NCI-H146 (cell line): ENCODE measurements around the gene PDIA3.
A peak's percentile ranks its signal among the peaks of the same experiment; 100 is the strongest.
"Not testable (repeated sequence)": the region's sequence is repeated elsewhere in the genome, so short reads cannot be mapped to it uniquely, and the experiment has no call there.

ENCODE experiments used
- DNase-seq: peaks from one replicate; lab custom pipeline; 2025; lab: John Stamatoyannopoulos, UW

The PDIA3 gene

DNA sequence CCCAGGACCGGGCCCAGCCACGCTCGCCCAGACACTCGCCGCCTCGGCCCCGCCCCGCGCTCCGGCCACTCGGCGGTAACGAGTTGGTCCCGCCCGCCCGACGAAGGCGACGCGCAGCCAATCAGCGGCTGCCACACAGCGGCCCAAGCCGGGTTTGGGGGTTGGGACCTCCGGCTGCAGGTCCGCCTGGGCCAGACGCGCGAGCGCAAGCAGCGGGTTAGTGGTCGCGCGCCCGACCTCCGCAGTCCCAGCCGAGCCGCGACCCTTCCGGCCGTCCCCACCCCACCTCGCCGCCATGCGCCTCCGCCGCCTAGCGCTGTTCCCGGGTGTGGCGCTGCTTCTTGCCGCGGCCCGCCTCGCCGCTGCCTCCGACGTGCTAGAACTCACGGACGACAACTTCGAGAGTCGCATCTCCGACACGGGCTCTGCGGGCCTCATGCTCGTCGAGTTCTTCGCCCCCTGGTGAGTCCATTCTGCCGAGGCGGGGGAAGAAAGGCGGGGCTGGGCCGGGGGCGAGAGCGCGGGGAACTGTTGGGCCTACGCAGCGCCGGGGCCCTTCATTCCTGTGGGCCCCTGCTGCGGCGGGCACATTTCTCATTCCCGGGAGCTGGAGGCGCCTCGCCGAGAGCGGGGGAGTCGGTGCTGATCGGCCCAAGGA, at the start of gene PDIA3:
Gene PDIA3, plus strand, starts transcription at position 194 of the 658 bp plus-strand sequence. Its CDS starts 102 bp downstream, at position 296.
- peak; percentile 84 for DNase-seq

GRCh38 chr15:43702174-43702573, 44.1 kb upstream of the PDIA3 start:
- DNase-seq, result no peak

DNA sequence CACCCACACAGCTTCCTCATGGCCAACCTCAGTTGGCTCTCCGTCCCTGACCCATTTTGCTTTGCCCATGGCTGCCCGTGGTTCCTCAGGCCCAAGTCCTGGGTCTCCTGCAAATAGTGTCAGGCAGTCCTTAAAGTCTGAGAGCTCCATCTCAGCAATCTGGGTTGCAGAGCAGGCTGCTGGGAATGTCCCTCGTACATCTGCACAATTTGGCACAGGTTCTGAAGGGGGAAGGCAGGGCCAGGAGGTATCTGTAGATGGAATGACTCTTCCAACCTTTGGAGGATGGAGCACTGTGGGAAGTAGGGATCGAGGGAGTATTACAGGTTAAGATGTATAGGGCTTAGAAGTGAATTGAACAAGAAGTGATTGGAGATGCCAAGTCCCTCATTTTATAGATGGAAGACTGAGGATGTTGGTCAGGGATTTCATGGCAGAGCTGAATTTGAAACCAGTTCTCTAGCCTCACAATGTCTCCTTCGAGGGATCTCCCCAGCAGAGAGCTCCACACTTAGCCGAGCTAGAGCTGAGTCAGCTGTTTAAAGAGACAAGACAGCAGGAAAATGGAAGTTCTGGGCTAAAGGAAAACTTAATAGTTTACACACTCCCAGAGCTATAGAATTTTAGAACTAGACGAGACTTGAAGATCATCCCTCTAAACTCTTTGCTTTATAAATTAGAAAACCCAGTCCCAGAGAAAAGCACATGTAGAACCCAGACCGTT, 43.4 kb upstream of the PDIA3 start:
- no peak for DNase-seq

- not testable (repeated sequence) for DNase-seq
These were observed 35.7 kb upstream of the PDIA3 start for GRCh38 chr15:43710431-43711131.

- DNase-seq, result no peak
These were observed 23.1 kb upstream of the PDIA3 start for GRCh38 chr15:43723151-43723550.

GRCh38 chr15:43726306-43726705, 19.9 kb upstream of the PDIA3 start:
- not testable (repeated sequence) for DNase-seq

DNA sequence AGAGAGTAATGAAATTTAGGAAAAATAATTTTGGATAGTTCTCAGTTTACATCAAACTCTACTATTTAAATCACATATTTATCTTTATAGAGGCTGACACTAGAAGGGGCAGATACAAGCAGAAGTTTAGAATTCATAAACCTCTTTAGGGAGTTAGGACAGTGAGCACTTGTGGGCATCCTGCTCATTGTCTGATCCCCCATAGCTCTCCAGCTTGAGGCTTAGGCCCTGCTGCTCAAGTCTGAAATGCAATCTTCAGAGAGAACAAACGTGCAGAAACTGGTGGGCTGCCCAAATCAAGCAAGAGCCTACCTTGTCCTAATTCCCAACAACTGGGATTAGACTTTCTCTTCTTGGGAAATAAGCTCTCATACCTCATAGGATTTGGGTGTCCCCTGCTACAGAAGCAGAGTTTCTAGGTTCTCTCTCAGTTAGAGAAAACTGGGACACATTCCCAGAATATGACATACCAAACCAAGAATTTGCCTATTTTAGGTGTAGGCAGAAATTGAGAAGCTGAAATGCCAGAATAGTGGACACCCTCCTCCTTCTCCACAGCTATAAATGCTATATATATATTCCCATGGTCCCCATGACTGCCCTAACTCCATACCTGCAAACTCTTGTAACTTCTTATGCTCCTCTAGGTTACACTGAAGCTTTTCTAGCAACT, 18.0 kb upstream of the PDIA3 start:
- not testable (repeated sequence) for DNase-seq

DNA sequence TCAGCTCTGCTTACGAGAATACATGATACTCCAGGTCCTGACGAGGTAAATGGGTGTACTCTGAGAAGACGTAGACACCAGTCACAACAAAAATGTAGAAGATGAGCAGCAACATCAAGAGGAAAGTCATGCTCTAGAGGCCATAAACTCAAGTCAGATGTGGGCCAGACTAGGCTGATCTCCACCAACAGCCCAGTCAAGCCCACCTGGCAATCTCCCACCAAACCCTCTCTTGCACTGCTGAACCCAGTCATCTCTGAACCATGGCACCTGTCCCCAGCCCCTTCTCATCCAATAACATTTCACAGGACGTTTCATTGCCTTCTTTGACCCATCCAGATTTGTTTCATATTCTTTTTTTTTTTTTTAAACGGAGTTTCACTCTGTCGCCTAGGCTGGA, 10.8 kb upstream of the PDIA3 start:
- DNase-seq, result no peak

GRCh38 chr15:43746903-43747309, 668 bp downstream of the PDIA3 start:
- peak; percentile 28 for DNase-seq

- no peak for DNase-seq
These were observed 2.1 kb downstream of the PDIA3 start for GRCh38 chr15:43748376-43748775.

DNA sequence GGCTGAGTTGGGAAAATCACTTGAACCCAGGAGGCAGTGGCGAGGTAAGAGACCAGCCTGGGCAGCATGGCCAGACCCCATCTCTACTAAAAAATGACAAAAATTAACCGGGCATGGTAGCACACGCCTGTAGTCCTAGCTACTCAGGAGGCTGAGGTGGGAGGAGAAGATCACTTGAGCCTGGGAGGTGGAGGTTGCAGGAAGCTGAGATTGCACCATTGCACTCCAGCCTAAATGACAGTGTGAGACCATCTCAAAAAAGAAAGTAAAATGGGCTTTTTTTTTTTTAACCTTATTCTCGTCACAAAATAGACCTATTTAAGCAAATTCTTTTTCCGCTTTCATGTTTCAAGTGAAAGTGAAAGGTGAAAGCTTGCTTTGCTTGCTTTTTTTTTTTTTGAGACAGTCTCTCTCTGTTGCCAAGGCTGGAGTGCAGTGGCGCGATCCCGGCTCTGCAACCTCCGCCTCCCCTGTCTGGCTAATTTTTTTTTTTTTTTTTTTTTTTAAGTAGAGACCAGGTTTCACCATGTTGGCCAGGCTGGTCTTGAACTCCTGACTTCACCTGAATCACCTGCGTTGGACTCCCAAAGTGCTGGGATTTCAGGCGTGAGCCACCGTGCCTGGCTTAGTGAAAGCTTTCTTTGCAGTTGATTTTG, 3.6 kb downstream of the PDIA3 start:
- no peak for DNase-seq

- DNase-seq, result no peak
These were observed 5.6 kb downstream of the PDIA3 start for GRCh38 chr15:43751885-43752284.

DNA sequence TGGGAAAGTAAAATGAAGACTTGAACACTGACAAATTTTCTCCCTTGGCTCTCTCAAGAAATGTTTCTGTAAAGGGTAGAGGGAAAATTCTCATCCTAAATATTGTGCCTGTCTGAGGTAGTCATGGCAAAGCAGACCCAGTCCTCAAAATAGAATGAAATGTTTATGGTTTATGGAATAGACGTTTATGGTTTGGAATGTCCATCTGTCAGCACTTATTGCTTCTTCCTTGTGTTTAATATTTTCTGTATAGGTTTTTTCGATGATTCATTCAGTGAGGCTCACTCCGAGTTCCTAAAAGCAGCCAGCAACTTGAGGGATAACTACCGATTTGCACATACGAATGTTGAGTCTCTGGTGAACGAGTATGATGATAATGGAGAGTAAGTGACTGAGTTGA, 16.6 kb downstream of the PDIA3 start:
- no peak for DNase-seq

DNA sequence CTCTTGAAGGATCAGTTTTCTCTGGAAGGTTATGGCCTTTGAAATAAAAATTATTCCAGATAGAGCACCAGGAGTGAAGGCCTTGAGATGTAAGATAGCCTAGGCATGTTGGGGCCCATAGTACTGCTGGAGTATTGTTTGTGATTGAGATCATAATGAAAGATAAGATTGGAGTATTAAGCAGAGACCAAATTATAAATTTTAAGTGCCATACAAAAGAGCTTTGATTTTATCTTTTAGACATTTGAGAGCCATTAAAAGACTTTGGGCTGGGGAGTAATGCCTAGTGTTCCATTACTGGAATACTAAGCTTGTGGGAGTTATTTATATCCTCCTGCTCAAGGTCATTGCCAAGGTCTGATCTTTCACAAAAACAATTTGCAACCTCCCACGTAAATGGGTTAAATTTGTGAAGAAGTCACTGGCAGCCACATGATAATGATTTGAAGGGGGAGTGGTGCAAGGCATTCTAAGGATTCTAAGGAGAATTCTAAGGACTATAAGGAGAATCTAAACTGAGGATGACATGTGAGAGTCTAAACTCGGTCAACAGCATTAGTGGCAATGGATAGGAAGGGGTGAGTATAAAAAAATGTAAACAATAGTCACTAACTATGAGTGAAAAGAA, 17.7 kb downstream of the PDIA3 start:
- DNase-seq, result no peak

DNA sequence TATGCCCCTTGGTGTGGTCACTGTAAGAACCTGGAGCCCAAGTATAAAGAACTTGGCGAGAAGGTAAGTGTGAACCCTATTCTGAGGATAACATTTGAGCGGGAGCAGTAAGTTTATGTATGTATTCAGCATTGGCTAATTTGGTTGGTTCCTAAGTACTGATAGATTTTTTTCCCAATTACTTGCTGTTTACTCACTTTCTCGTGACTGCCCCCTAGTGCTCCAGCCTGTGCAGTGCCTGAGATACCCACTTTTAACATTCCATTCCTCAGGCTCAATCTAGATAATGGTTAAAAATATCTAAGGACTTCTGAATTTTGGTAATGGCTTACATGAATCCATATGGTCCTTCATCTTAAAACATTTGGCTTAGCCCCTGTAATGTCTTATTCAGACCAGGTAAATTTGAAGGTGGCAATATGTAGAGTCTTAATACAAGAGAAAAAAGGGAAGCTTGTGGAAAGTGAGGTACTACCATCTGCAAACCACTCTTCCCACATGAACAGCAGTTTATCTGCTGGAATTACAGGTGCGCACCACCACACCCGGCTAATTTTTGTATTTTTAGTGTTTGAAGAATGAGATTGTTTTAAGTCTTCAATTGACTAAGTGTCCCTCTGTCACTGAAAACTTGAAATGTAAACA, 23.5 kb downstream of the PDIA3 start:
- peak; percentile 33 for DNase-seq

DNA sequence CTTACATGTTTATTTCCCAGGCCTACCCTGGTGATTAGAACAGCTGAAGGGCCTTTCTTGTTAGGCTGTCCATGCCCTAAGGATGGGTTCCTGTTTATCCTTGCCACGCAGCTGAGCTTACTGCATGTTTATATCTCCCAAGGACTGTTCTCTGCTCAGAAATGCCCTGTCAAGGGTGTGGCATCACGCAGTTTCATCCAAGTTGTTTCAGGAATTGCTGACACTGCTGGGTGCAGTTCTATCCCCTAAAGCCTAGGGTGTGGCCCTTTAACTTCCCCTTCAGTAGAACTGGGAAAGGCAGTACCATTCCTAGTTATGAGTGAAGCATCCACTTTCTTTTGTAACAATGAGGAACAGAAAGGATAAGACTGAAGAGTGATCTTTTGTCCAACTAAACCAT, 25.6 kb downstream of the PDIA3 start:
- no peak for DNase-seq

- no peak for DNase-seq
These were observed 26.4 kb downstream of the PDIA3 start for GRCh38 chr15:43772624-43773023.

DNA sequence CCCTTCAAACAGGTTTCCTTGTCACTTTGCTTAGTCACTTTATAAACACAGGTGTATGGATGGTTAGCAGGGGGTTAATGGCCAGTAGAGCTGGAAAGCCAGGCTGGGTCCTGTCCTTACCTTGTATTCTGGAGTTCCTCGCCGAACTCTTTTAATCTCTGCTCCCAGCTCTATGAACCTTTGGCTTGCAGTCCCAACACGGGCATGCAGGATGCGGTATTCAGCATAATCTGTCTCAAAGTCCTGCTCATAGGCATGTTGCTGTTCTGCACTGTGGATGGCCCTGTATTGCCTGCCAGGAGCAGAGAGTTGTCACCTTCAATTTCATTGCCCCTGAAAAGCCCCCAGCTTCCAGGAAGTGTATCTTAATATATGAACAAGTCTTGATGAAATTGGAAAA, 27.8 kb downstream of the PDIA3 start:
- no peak for DNase-seq

GRCh38 chr15:43775411-43775965, 29.2 kb downstream of the PDIA3 start:
- peak; percentile 46 for DNase-seq

DNA sequence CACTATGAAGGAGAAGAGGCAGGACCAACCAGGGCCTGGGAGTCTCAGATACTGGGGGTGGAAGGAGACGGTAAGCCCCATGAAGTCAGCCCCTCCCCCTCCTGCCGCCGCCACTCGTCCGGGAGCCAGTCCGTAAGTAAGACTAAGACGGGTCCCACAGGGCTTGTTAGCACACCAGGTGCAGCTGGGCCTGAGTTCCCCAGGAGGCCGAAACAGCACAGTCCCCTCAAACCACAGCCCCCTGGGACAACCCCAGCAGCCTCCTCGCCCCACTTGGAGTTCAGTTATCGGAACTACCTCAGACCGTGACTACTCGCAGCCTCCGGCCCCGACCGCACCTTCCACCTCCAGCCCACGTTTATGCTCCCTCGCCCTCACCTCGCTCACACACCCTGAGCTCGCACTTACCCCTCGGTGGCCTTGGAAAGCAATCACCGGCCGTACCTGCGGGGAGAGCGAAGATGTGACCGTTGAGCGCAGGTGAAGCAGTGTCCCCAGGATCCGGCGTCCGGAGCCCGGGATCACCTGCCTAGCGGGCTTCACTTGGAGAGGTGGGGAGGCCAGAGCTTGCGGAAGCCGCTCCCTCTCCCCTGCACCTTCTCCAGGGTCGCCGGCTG, 30.0 kb downstream of the PDIA3 start:
- DNase-seq, result peak; percentile 72
